ENCODE measurements around the gene HNF1B. TPM values are rescaled to one million over a fixed set of nuclear protein-coding genes. Genes with fewer than 3 reads are reported as not detected.

The HNF1B gene
- total and polyA plus RNA-seq, 4 donors: 4.1 to 18.9 (median 12.4) TPM

DNA sequence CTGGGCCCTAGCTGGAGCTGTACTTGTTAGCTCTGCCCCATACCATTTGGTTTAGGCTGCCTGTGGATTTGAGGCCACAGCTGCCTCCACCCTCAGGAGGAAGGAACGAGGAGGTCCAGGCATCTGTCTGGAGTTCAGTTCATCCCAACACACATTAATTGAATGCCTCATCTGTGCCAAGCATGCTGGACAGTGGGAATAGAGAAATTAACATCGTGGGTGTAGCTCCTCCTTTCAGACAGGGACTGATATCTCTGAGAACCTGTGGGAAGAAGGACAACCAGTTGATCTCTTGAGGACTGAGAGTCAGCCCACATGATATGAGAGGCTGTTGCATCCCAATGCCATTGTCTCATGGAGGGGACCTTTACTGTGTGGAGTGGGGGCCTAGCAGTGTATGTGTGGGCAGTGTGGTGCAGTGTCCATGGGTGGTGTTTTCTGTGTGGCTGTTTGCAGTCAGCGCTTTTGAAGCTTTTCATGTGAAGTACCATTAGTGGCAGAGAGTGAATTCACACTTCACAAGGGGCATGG is 72.2 kb downstream of the HNF1B start:
- WGBS, 2 donors: 82 to 87% methylated on average over 3 of the region's 3 CpGs
- ATAC-seq (ENCODE audit: insufficient read depth, low FRiP score) (no peak), DNase-seq (no peak)
- TF ChIP-seq, protein P1, sequence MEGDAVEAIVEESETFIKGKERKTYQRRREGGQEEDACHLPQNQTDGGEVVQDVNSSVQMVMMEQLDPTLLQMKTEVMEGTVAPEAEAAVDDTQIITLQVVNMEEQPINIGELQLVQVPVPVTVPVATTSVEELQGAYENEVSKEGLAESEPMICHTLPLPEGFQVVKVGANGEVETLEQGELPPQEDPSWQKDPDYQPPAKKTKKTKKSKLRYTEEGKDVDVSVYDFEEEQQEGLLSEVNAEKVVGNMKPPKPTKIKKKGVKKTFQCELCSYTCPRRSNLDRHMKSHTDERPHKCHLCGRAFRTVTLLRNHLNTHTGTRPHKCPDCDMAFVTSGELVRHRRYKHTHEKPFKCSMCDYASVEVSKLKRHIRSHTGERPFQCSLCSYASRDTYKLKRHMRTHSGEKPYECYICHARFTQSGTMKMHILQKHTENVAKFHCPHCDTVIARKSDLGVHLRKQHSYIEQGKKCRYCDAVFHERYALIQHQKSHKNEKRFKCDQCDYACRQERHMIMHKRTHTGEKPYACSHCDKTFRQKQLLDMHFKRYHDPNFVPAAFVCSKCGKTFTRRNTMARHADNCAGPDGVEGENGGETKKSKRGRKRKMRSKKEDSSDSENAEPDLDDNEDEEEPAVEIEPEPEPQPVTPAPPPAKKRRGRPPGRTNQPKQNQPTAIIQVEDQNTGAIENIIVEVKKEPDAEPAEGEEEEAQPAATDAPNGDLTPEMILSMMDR (IDR thresholded peaks at IDR 0.05; ENCODE audit: control extremely low read depth, extremely low read depth): no peak
- Histone ChIP-seq H3K4me1 (ENCODE audit: control insufficient read depth in 5 of 5, insufficient read depth in 5 of 5, low read length in 5 of 5) (peaks cover 0 to 12% (median 0%) of the 10 kb centered on the region in 5 donors), H3K36me3 (ENCODE audit: control insufficient read depth in 4 of 4, insufficient read depth in 4 of 4, low read length in 4 of 4) (no peaks in the 10 kb centered on the region), H3K27me3 (ENCODE audit: control insufficient read depth in 3 of 3, insufficient read depth in 3 of 3, low read length in 2 of 3) (no peaks in the 10 kb centered on the region), H3K9me3 (ENCODE audit: control insufficient read depth in 4 of 4, insufficient read depth in 3 of 4, low read length in 3 of 4) (no peaks in the 10 kb centered on the region), H3K27ac (ENCODE audit: low read depth in 1 of 2, low read length in 1 of 2) (no peak overlapping the region), H3K9ac (ENCODE audit: insufficient read depth in 1 of 2, low read length in 2 of 2) (no peak overlapping the region), H3K4me3 (no peak overlapping the region)

DNA sequence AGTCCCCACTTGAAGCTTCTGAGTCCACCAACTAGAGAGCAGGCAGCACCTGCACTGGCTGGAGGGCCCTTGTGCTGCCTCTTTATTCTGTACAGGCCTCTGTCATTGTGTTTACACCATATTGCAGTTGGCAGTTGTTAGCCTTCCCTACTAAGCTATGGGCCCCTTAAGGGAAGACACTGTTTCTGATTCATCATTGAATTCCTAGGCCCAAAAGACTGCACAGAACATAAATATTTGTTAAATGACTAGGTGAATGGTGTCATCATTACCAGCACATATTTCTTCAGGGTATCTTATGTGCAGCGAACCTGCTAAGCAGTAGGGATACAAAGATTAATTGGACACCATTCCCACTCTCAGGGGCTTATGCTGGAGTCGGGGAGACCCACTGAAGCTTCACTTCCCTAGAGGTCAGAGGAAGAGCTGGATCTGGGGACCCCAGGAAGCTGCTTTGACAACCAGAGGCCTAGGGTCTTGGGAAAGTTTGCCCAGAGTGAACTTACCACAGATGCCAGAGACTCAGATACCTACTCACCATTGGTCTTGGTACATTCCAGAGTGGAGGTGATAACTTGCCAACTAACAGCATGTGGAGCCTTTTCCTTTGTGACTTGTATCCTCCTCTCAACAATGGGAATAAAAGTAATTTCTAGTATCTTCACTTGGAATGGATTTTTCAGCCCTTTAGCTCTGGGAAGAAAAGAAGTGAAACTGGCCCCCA is 72.9 kb downstream of the HNF1B start:
- H3K27me3 ChIP-seq (ENCODE audit: control insufficient read depth in 3 of 3, insufficient read depth in 3 of 3, low read length in 2 of 3): no peaks in the 10 kb centered on the region
- ATAC-seq (ENCODE audit: insufficient read depth, low FRiP score) (no peak), DNase-seq (peak in 1 of 3 donors; percentile 11)
- H3K4me3 ChIP-seq: no peak overlapping the region
- no peaks in the 10 kb centered on the region for H3K9me3 ChIP-seq (ENCODE audit: control insufficient read depth in 4 of 4, insufficient read depth in 3 of 4, low read length in 3 of 4)
- no peaks in the 10 kb centered on the region for H3K36me3 ChIP-seq (ENCODE audit: control insufficient read depth in 4 of 4, insufficient read depth in 4 of 4, low read length in 4 of 4)
- 87% methylated on average over 2 of the region's 2 CpGs for WGBS, 2 donors
- H3K4me1 ChIP-seq (ENCODE audit: control insufficient read depth in 5 of 5, insufficient read depth in 5 of 5, low read length in 5 of 5): peaks cover 0 to 12% (median 0%) of the 10 kb centered on the region in 5 donors
- no peak overlapping the region for H3K9ac ChIP-seq (ENCODE audit: insufficient read depth in 1 of 2, low read length in 2 of 2)
- TF ChIP-seq, protein P1 (IDR thresholded peaks at IDR 0.05; ENCODE audit: control extremely low read depth, extremely low read depth): no peak
- H3K27ac ChIP-seq (ENCODE audit: low read depth in 1 of 2, low read length in 1 of 2): no peak overlapping the region

DNA sequence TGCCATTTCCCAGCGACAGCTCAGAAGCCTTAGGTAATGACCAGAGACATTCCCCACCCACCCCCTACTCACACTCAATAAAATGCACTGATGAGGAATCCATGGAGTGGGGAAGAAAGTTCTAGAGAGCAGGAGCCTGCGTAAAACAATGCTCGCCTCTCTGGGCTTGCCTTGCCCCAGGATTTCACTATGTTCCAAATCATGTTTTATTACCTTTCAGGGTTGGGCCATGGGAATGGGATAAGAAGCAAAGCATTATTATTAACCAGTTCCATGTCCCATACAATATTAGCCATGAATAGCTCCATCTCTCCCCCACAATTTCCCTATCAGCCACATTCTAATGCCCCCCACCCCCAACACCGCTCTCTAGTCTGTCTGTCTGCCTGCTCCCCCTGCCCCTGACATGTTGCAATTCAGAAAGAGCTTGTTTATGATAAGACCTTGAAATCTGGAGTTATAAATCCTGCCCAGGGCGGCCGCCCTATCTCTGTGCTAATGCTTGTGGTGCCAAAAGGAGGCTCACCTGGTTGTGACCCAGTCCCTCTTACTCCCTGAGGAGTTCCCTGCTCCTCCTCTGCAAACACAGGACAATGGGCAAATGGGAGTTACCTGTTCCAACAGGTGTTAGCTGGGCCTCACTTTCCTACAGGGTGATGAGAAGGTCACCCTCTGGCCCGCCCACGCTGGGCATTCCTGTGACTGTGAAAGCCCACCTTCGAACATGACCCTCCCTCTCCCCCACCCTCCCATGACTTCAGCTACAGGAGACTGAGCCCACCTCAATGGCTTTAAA is 73.6 kb downstream of the HNF1B start:
- TF ChIP-seq, protein P1 (IDR thresholded peaks at IDR 0.05; ENCODE audit: control extremely low read depth, extremely low read depth): no peak
- no peak overlapping the region for H3K27ac ChIP-seq (ENCODE audit: low read depth in 1 of 2, low read length in 1 of 2)
- DNase-seq (peak in 2 of 3 donors; percentile 36 to 64), ATAC-seq (ENCODE audit: insufficient read depth, low FRiP score) (no peak)
- no peaks in the 10 kb centered on the region for H3K27me3 ChIP-seq (ENCODE audit: control insufficient read depth in 3 of 3, insufficient read depth in 3 of 3, low read length in 2 of 3)
- WGBS, 2 donors: 86 to 88% methylated on average over 9 of the region's 9 CpGs
- H3K9me3 ChIP-seq (ENCODE audit: control insufficient read depth in 4 of 4, insufficient read depth in 3 of 4, low read length in 3 of 4): no peaks in the 10 kb centered on the region
- H3K9ac ChIP-seq (ENCODE audit: insufficient read depth in 1 of 2, low read length in 2 of 2): no peak overlapping the region
- peaks cover 0 to 12% (median 0%) of the 10 kb centered on the region in 5 donors for H3K4me1 ChIP-seq (ENCODE audit: control insufficient read depth in 5 of 5, insufficient read depth in 5 of 5, low read length in 5 of 5)
- H3K36me3 ChIP-seq (ENCODE audit: control insufficient read depth in 4 of 4, insufficient read depth in 4 of 4, low read length in 4 of 4): no peaks in the 10 kb centered on the region
- H3K4me3 ChIP-seq: no peak overlapping the region

All from lung (tissue), 12 donors.